Measurements from ENCODE around the gene LARP1B. TPM values are rescaled to one million over a fixed set of nuclear protein-coding genes. Genes with fewer than 3 reads are reported as not detected.
"Not testable (repeated sequence)": the region's sequence is repeated elsewhere in the genome, so short reads cannot be mapped to it uniquely, and the experiment has no call there.

Gene LARP1B
- total RNA-seq, 2 experiments from 2014 or later = 17.6 to 18.9 TPM

DNA sequence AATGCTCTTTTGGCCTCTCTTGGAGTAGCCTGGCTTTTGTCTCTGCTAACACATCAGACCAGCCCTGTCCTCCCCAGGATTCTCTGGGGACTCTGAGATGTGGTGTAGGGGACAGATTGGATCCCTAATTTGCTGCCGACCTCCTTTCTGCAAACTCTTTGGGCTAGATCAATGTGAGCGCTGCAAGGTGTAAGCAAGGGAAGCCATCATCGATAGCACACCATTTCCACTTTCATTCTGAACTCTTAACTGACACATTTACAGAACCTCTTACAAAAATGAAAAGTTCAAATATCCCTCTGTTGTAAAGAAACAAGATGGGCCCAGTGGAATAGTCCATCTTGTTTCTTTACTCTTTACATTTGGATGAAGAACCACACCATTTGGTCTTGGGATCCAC lies 179.9 kb downstream of the LARP1B start:
- intact Hi-C loops (cut with micrococcal nuclease) = no loop called here
- CTCF ChIA-PET = no interaction called here

DNA sequence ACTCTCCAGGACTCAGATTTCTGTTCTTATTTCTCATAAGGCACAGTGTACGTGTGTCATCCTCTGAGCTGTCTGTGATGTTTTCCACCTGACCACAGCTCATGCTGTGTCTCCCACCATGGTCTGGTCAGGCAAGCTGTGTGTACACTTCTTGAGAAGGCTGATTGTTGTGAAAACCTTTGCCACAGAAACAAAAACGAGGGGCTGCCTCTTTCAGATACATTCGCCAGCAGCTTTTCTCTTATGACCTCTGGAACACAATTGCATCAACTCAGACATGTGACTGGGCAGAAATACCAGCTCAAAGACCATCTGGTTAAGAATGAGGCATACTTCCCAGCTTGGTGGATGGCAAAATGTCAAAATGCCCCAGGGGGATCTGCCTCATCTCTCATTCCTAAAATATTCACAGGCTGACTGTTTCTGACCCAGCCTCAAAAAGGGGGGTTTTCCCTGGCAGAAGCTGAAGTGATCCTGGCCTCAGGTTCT lies 180.4 kb downstream of the LARP1B start:
- CTCF ChIA-PET = no interaction called here
- H3K4me3 Mint-ChIP-seq = no peak overlapping the region
- intact Hi-C loops (cut with micrococcal nuclease) = no loop called here
- no peak overlapping the region for H3K27ac Mint-ChIP-seq
- H3K27me3 Mint-ChIP-seq (ENCODE audit: low read depth) = peaks cover 10% of the 10 kb centered on the region
- H3K36me3 Mint-ChIP-seq (ENCODE audit: low read depth) = no peaks in the 10 kb centered on the region
- H3K9me3 Mint-ChIP-seq = no peaks in the 10 kb centered on the region
- H3K4me1 Mint-ChIP-seq (ENCODE audit: low read depth) = no peaks in the 10 kb centered on the region
- no peak for DNase-seq

More for the DNA sequence above, 179.9 kb downstream of the LARP1B start:
- peaks cover 10% of the 10 kb centered on the region for H3K27me3 Mint-ChIP-seq (ENCODE audit: low read depth)
- no peaks in the 10 kb centered on the region for H3K9me3 Mint-ChIP-seq
- H3K27ac Mint-ChIP-seq = no peak overlapping the region
- H3K4me1 Mint-ChIP-seq (ENCODE audit: low read depth) = no peaks in the 10 kb centered on the region
- DNase-seq = no peak
- no peaks in the 10 kb centered on the region for H3K36me3 Mint-ChIP-seq (ENCODE audit: low read depth)
- no peak overlapping the region for H3K4me3 Mint-ChIP-seq

DNA sequence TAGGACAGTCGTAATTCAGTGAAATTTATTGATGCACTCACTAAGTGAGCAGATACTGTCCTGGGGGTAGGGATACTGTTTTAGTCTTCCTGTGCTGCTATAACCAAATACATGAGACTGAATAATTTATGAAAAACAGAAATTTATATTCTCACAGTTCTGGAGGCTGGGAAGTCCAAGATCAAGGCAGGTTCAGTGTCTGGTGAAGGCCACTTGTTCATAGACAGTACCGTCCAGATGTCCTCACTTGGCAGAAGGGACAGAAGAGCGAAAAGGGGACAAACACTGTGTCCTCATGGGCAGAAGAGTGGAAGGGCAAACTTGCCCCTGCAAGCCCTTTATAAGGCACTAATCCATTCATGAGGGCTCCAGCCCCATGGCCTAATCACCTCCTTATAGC lies 180.9 kb downstream of the LARP1B start:
- H3K4me3 Mint-ChIP-seq = no peak overlapping the region
- H3K9me3 Mint-ChIP-seq = peaks cover 3% of the 10 kb centered on the region
- H3K27me3 Mint-ChIP-seq (ENCODE audit: low read depth) = peaks cover 10% of the 10 kb centered on the region
- H3K4me1 Mint-ChIP-seq (ENCODE audit: low read depth) = no peaks in the 10 kb centered on the region
- intact Hi-C loops (cut with micrococcal nuclease) = no loop called here
- no peak for DNase-seq
- H3K27ac Mint-ChIP-seq = no peak overlapping the region
- H3K36me3 Mint-ChIP-seq (ENCODE audit: low read depth) = no peaks in the 10 kb centered on the region
- CTCF ChIA-PET = no interaction called here

DNA sequence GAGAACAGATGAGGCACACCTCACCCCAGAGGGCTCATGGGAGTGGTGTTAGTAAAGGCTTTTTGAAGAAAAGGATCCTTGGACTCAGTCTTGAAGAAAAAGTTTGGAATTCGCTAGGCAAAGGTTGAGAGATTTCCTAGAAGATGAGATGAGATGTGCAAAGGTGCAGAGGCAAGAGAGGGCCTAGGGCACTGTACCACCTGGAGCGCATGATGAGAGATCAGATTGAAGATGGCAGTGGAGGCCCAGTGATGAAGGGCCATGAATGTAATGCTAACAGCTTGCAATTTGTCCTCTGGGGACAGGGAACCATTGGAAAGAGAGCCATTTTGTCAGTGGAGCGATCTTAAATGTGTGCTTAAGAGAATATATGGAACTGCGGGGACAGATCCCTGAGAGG lies 181.5 kb downstream of the LARP1B start:
- CTCF ChIA-PET = no interaction called here
- no peak overlapping the region for H3K4me3 Mint-ChIP-seq

DNA sequence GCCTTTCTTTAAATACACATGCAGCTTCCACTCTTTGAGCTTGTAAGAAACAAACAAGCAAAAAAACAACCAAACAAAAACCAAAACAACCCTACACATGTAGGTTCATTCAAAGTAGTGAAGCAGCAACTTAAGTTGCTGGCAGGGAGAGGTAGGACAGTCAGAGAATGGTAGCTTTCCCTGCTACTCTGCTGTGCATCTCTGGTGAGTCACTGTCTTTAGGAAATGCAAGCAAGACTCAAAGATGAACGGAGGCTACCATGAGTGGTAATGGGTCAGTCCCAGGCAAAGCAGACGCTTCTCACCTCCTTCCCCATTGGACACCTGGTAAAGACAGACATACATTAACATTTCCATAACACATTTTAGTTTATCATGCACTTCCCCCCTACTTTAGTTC lies 183.3 kb downstream of the LARP1B start:
- intact Hi-C loops (cut with micrococcal nuclease) = no loop called here
- Mint-ChIP-seq H3K9me3 (peaks cover 11% of the 10 kb centered on the region), H3K27me3 (ENCODE audit: low read depth) (peaks cover 10% of the 10 kb centered on the region), H3K27ac (no peak overlapping the region), H3K36me3 (ENCODE audit: low read depth) (no peaks in the 10 kb centered on the region), H3K4me3 (no peak overlapping the region), H3K4me1 (ENCODE audit: low read depth) (no peaks in the 10 kb centered on the region)
- no peak for DNase-seq
- CTCF ChIA-PET = interaction anchor here (0.6 kb wide), 1 partner anchor 53 kb away, joined by 3 read pairs; no protein-coding TSS in a partner anchor

More for the DNA sequence above, 181.5 kb downstream of the LARP1B start:
- no peak overlapping the region for H3K27ac Mint-ChIP-seq
- DNase-seq = no peak
- peaks cover 10% of the 10 kb centered on the region for H3K27me3 Mint-ChIP-seq (ENCODE audit: low read depth)
- no peaks in the 10 kb centered on the region for H3K36me3 Mint-ChIP-seq (ENCODE audit: low read depth)
- peaks cover 5% of the 10 kb centered on the region for H3K9me3 Mint-ChIP-seq
- intact Hi-C loops (cut with micrococcal nuclease) = no loop called here
- H3K4me1 Mint-ChIP-seq (ENCODE audit: low read depth) = no peaks in the 10 kb centered on the region

DNA sequence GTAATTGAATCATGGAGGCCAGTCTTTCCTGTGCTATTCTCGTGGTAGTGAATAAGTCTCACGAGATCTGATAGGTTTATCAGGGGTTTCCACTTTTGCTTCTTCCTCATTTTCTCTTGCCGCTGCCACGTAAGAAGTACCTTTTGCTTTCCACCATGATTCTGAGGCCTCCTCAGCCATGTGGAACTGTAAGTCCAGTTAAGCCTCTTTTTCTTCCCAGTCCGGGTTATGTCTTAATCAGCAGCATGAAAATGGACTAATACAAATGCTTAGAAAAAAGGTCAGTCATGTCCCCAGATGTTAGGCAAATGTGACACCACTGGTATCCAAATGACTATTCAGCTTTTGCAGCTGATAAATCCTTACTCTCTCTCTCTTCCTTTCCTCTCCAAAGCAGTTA lies 184.3 kb downstream of the LARP1B start:
- H3K36me3 Mint-ChIP-seq (ENCODE audit: low read depth) = not testable (repeated sequence)
- H3K9me3 Mint-ChIP-seq = peaks cover 15% of the 10 kb centered on the region

DNA sequence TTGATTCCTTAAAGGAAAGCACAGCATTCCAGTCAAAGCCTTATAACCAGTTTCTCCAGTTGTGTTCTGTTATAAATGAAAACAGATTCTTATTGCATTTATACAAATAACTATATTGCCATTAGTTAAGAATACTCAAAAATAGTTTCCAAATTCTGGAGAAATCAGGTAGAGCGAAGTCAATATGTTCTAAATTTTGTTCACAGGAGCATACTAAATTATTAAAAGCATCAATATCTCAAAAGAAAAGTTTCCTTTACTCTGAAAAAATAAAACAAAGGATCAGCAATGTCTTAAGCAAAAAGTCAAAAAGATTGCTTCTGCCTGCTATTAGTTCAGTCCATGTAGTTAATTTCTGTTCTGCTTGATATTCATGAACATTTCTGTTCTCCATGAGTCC lies 186.8 kb downstream of the LARP1B start:
- no peak for DNase-seq
- H3K27me3 Mint-ChIP-seq (ENCODE audit: low read depth) = peaks cover 10% of the 10 kb centered on the region
- CTCF ChIA-PET = no interaction called here
- no peak overlapping the region for H3K4me3 Mint-ChIP-seq
- H3K36me3 Mint-ChIP-seq (ENCODE audit: low read depth) = peaks cover 2% of the 10 kb centered on the region
- peaks cover 16% of the 10 kb centered on the region for H3K9me3 Mint-ChIP-seq
- no peak overlapping the region for H3K27ac Mint-ChIP-seq
- no peaks in the 10 kb centered on the region for H3K4me1 Mint-ChIP-seq (ENCODE audit: low read depth)
- intact Hi-C loops (cut with micrococcal nuclease) = no loop called here

More for the DNA sequence above, 184.3 kb downstream of the LARP1B start:
- intact Hi-C loops (cut with micrococcal nuclease); H3K4me3 Mint-ChIP-seq; DNase-seq; H3K27ac Mint-ChIP-seq; H3K4me1 Mint-ChIP-seq (ENCODE audit: low read depth): not testable (repeated sequence)
- peaks cover 10% of the 10 kb centered on the region for H3K27me3 Mint-ChIP-seq (ENCODE audit: low read depth)
- CTCF ChIA-PET = interaction anchor here (1.0 kb wide), 1 partner anchor 35 kb away, joined by 3 read pairs; no protein-coding TSS in a partner anchor

DNA sequence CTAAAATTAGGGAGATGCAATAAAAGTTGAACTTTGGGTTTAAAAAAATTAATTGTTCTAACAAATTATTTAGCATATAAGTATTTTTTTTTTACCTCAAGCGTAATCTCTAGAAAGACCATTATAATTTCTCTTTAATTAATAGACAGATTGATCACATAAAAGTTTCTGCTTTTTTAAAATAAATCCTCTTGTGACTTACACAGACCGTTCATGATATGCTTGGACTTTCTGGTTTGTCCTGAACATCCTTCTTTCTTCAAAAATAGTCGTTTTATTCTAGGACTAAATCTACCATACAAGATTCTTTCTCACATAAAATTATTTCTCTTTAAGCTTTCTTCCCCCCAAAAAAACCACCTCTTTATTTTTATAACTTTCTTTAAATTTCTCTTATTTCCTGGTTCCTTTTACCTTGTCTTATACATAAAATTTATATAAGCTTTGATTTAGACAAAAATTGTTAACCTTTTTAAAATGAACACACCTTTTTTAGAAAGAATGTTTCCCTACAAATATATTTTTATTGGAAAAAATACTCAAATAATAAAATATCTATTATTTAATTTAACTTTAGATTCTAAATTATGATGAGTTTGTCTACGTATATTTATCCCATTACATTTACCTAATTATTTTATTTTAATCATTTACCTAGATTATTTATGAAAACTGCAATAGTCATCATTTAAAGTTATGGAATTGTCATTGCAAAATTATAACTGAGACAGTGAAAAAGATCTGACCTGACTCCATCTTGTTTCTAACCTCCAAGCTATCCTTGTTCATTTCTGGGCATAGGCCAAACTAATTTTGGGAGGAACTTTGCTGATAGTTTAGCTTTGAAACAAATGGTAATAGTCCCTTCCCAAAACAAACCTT lies 188.9 kb downstream of the LARP1B start:
- Mint-ChIP-seq H3K9me3 (peaks cover 16% of the 10 kb centered on the region), H3K4me3 (no peak overlapping the region), H3K36me3 (ENCODE audit: low read depth) (peaks cover 2% of the 10 kb centered on the region), H3K27ac (no peak overlapping the region), H3K27me3 (ENCODE audit: low read depth) (peaks cover 15% of the 10 kb centered on the region), H3K4me1 (ENCODE audit: low read depth) (no peaks in the 10 kb centered on the region)
- intact Hi-C loops (cut with micrococcal nuclease) = no loop called here
- CTCF ChIA-PET = no interaction called here
- DNase-seq = no peak

DNA sequence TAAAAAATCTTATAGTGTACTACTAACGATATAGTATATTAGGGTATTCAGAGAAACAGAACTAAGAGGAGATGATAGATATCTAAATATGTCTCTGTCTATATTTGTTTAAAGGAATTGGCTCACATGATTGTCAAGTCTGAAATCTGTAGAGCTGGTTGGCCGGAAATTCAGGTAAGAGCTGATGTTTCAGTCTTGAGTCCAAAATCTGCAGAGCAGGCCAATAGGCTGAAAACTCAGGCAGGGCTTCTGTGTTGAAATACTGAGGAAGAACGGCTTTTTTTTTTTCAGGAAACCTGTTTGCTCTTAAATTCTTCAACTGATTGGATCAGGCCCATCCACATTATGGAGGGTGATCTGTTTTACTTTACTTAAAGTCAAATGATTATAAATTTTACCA lies 194.8 kb downstream of the LARP1B start:
- Mint-ChIP-seq H3K27ac (no peak overlapping the region), H3K27me3 (ENCODE audit: low read depth) (peaks cover 20% of the 10 kb centered on the region), H3K9me3 (no peaks in the 10 kb centered on the region), H3K4me3 (no peak overlapping the region), H3K4me1 (ENCODE audit: low read depth) (no peaks in the 10 kb centered on the region), H3K36me3 (ENCODE audit: low read depth) (no peaks in the 10 kb centered on the region)
- DNase-seq = no peak
- intact Hi-C loops (cut with micrococcal nuclease) = no loop called here
- CTCF ChIA-PET = no interaction called here

DNA sequence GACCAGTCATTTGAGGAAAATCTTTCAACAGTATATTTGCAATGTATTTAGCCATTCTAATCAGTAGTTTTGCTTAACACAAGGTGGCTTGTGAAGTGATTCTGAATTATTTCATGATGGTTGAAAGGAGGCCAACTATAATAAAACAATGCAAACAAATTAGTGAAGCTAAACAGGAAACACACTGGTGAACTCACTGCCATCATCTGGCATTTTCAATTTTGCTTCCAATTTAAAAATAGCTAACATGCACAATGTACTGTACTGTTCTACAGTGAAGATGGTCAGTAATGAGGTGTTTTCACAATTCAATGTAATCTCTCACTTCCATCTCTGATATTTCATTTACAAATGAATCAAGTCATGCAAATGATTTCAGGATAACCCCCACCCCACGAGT lies 195.4 kb downstream of the LARP1B start:
- Mint-ChIP-seq H3K27me3 (ENCODE audit: low read depth) (peaks cover 20% of the 10 kb centered on the region), H3K4me1 (ENCODE audit: low read depth) (no peaks in the 10 kb centered on the region), H3K4me3 (no peak overlapping the region), H3K36me3 (ENCODE audit: low read depth) (no peaks in the 10 kb centered on the region), H3K27ac (no peak overlapping the region), H3K9me3 (no peaks in the 10 kb centered on the region)
- intact Hi-C loops (cut with micrococcal nuclease) = no loop called here
- CTCF ChIA-PET = no interaction called here
- no peak for DNase-seq

DNA sequence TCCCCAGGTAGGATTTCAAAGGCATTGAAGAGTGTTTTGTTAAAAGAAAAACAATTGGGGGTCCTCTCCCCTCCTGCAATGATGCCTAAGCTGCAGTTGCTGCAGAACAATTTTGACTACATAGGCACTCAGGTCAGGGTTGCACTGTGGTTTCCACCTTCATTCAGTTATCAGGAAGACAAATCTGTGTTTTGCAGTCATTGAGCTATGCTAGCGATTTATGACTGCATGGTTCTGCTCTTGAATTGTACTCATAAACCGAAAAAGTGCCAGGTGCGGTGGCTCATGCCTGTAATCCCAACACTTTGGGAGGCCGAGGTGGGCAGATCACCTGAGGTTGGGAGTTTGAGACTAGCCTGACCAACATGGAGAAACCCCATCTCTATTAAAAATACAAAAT lies 197.1 kb downstream of the LARP1B start:
- DNase-seq; H3K9me3 Mint-ChIP-seq; H3K4me1 Mint-ChIP-seq (ENCODE audit: low read depth); intact Hi-C loops (cut with micrococcal nuclease); H3K27ac Mint-ChIP-seq; H3K4me3 Mint-ChIP-seq; H3K36me3 Mint-ChIP-seq (ENCODE audit: low read depth): not testable (repeated sequence)
- CTCF ChIA-PET = interaction anchor here (1.0 kb wide), 1 partner anchor 66 kb away, joined by 4 read pairs; no protein-coding TSS in a partner anchor
- H3K27me3 Mint-ChIP-seq (ENCODE audit: low read depth) = peaks cover 15% of the 10 kb centered on the region

DNA sequence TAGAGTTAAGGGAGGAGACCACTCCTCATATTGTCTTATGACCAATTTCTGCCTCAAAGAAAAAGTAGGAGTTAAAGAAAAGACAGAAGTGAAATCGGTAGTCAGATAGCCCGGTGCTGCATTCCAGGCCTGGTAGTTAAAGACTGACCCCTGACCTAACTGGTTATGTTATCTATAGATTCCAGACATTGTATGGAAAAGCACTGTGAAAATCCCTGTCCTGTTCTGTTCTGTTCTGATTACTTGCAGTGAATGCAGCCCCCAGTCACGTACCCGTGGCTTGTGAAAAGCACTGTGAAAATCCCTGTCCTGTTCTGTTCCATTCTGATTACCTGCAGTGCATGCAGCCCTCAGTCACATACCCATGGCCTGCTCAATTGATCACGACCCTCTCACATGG lies 198.8 kb downstream of the LARP1B start:
- H3K9me3 Mint-ChIP-seq; CTCF ChIA-PET; intact Hi-C loops (cut with micrococcal nuclease): not testable (repeated sequence)

More for the DNA sequence above, 198.8 kb downstream of the LARP1B start:
- not testable (repeated sequence) for H3K36me3 Mint-ChIP-seq (ENCODE audit: low read depth); H3K27ac Mint-ChIP-seq; H3K4me1 Mint-ChIP-seq (ENCODE audit: low read depth); DNase-seq; H3K4me3 Mint-ChIP-seq
- peaks cover 11% of the 10 kb centered on the region for H3K27me3 Mint-ChIP-seq (ENCODE audit: low read depth)
